Fibroblast of lung (primary cell): ENCODE measurements around the gene SLC44A1.

Experiments
- CTCF ChIP-seq, 2 donors: IDR thresholded peaks in 1 of 2; conservative IDR thresholded peaks in 1 of 2; 1 replicate in 1 of 2; 2 replicates in 1 of 2; pipeline ENCODE4 v1.5.1; 2011 to 2012; ENCODE audit warnings: low read length in 2 of 2, control low read depth in 1 of 2, inconsistent platforms in 1 of 2, low read depth in 1 of 2, mild to moderate bottlenecking in 1 of 2
- EZH2 ChIP-seq: IDR thresholded peaks from 2 replicates; pipeline ENCODE4 v1.5.1; 2012; ENCODE audit warnings: low read length, control low read depth, mild to moderate bottlenecking; ENCODE audit errors: missing control alignments

DNA sequence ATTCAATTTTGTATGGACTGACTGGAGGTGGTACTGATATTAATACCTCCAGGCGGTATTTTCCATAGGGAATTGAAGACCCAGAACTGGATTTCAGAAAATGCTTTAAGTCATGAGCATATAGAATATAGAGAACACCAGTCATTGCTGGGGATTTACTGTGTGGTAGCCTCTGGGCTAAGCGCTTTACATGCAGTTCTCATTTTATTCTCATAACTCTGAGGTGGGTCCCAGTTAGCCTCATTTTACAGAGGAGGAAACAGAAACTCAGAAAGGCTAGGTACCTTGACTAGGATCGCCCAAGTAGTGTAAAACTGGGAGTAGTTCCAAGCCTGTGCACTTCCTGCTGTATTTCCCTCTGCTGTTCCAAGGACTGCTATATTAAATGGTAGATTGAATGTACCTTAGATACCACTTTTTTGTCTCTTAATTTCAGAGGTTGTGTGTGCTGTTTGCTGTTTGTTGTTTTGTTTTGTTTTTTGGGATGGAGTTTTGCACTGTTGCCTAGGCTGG lies 13.8 kb downstream of the SLC44A1 start:
- TF ChIP-seq CTCF (conservative IDR thresholded peaks at IDR 0.05 in 1 of 2, IDR thresholded peaks at IDR 0.05 in 1 of 2; ENCODE audit: low read depth in 1 of 2, low read length in 2 of 2) (no peak), EZH2 (no peak)
